ENCODE data around the gene AVPR1B. TPM values are rescaled to one million over a fixed set of nuclear protein-coding genes. Genes with fewer than 3 reads are reported as not detected.

AVPR1B gene
- total and polyA plus RNA-seq, 2 of the 13 experiments (the other 11 are each of a cell fraction or from before 2014, with no cell fraction given) = 0.05 TPM; not detected in 1

DNA sequence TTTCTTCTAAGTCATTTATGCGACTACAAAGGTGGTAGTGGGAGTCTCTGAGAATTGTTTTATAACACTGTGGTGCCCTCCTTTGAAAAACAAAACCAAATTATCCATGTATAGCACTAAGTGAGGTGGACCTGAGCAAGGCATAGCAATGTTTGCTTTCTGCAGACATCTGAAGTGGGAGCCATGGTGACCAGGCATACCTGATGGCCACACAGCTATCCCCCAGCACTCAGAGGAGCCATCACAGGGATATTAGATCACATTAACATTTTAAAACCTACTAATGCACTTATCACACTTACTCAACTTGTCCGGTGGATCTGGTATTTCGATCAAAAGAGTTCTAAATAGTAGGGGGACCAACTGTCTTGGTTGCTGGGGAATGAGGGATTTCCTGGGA, 24.8 kb upstream of the AVPR1B start:
- H3K79me2 ChIP-seq (ENCODE audit: insufficient read depth, low read length) = no peaks in the 10 kb centered on the region
- FAIRE-seq (no peak), ATAC-seq (no peak), DNase-seq (ENCODE audit: low spot score) (no peak)
- no peaks in the 10 kb centered on the region for H3K36me3 ChIP-seq (replicated peaks in 1 of 2; ENCODE audit: control insufficient read depth in 1 of 2, insufficient read depth in 2 of 2, low read length in 2 of 2)
- no TSS peak for BruUV-seq (replicated peaks)
- no peaks in the 10 kb centered on the region for H3K4me1 ChIP-seq (ENCODE audit: insufficient read depth, low read length)
- intact Hi-C loops (cut with micrococcal nuclease; ENCODE audit: unreplicated experiment) = no loop called here
- 27% methylated on average over 3 of the region's 3 CpGs for WGBS (ENCODE audit: low lambda C conversion rate)
- no peak overlapping the region for H2AFZ ChIP-seq (ENCODE audit: low read length)
- no peak overlapping the region for H3K4me2 ChIP-seq (ENCODE audit: low read depth, low read length)
- in situ Hi-C loops (cut with HindIII; ENCODE audit: extremely low pct_ligation_motif_present, low pct_unique_long_range_greater_than_20kb) = no loop called here
- H3K27me3 ChIP-seq (ENCODE audit: control insufficient read depth in 1 of 2, insufficient read depth in 2 of 2, low read length in 2 of 2) = peaks cover 0 to 20% of the 10 kb centered on the region in 2 experiments; a peak in 2 of 5 replicates
- no peak overlapping the region for H3K4me3 ChIP-seq (replicated peaks in 1 of 3; ENCODE audit: insufficient read depth in 1 of 3, low read depth in 2 of 3, low read length in 3 of 3)
- H3K9ac ChIP-seq (ENCODE audit: insufficient read depth, low read depth, low read length) = no peak overlapping the region
- POLR2A ChIA-PET = no interaction called here
- CTCF ChIA-PET (ENCODE audit: low intra/inter-chr PET ratio, low total read pairs) = no interaction called here
- H4K20me1 ChIP-seq (ENCODE audit: insufficient read depth, low read length) = no peaks in the 10 kb centered on the region
- no peaks in the 10 kb centered on the region for H3K9me3 ChIP-seq (ENCODE audit: low read length)
- H3K27ac ChIP-seq (ENCODE audit: extremely low read length, insufficient read depth, low read length) = no peak overlapping the region
- TF ChIP-seq, protein P1, sequence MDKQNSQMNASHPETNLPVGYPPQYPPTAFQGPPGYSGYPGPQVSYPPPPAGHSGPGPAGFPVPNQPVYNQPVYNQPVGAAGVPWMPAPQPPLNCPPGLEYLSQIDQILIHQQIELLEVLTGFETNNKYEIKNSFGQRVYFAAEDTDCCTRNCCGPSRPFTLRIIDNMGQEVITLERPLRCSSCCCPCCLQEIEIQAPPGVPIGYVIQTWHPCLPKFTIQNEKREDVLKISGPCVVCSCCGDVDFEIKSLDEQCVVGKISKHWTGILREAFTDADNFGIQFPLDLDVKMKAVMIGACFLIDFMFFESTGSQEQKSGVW (CRISPR knock-in tag; IDR thresholded peaks at IDR 0.05; ENCODE audit: borderline replicate concordance) = no peak
- TF ChIP-seq ZNF883 (CRISPR knock-in tag; IDR thresholded peaks at IDR 0.05; ENCODE audit: not compliant biosample characterization) (no peak), KMT2A (CRISPR knock-in tag; IDR thresholded peaks at IDR 0.05) (no peak), RFXANK (CRISPR knock-in tag; IDR thresholded peaks at IDR 0.05) (no peak), MZF1 (CRISPR knock-in tag; IDR thresholded peaks at IDR 0.05; ENCODE audit: borderline replicate concordance) (no peak), ZNF235 (CRISPR knock-in tag; IDR thresholded peaks at IDR 0.05; ENCODE audit: borderline replicate concordance) (no peak), EP300 (IDR thresholded peaks at IDR 0.05; ENCODE audit: low read depth in 2 of 2, low read length in 2 of 2) (no peak), EP300 (CRISPR knock-in tag; IDR thresholded peaks at IDR 0.05; ENCODE audit: borderline replicate concordance) (no peak), FOXA3 (CRISPR knock-in tag; IDR thresholded peaks at IDR 0.05) (no peak), ETV5 (CRISPR knock-in tag; IDR thresholded peaks at IDR 0.05; ENCODE audit: borderline replicate concordance) (no peak), RXRB (CRISPR knock-in tag; IDR thresholded peaks at IDR 0.05; ENCODE audit: borderline replicate concordance) (no peak), PRPF4 (IDR thresholded peaks at IDR 0.05; ENCODE audit: low read depth, low read length, poor library complexity, severe bottlenecking) (no peak), ZFP41 (CRISPR knock-in tag; IDR thresholded peaks at IDR 0.05; ENCODE audit: borderline replicate concordance) (no peak), CAMTA2 (CRISPR knock-in tag; IDR thresholded peaks at IDR 0.05; ENCODE audit: borderline replicate concordance) (no peak)
- TF ChIP-seq, protein P2, sequence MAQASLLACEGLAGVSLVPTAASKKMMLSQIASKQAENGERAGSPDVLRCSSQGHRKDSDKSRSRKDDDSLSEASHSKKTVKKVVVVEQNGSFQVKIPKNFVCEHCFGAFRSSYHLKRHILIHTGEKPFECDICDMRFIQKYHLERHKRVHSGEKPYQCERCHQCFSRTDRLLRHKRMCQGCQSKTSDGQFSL (CRISPR knock-in tag; IDR thresholded peaks at IDR 0.05) = no peak
- TF ChIP-seq, protein P3, sequence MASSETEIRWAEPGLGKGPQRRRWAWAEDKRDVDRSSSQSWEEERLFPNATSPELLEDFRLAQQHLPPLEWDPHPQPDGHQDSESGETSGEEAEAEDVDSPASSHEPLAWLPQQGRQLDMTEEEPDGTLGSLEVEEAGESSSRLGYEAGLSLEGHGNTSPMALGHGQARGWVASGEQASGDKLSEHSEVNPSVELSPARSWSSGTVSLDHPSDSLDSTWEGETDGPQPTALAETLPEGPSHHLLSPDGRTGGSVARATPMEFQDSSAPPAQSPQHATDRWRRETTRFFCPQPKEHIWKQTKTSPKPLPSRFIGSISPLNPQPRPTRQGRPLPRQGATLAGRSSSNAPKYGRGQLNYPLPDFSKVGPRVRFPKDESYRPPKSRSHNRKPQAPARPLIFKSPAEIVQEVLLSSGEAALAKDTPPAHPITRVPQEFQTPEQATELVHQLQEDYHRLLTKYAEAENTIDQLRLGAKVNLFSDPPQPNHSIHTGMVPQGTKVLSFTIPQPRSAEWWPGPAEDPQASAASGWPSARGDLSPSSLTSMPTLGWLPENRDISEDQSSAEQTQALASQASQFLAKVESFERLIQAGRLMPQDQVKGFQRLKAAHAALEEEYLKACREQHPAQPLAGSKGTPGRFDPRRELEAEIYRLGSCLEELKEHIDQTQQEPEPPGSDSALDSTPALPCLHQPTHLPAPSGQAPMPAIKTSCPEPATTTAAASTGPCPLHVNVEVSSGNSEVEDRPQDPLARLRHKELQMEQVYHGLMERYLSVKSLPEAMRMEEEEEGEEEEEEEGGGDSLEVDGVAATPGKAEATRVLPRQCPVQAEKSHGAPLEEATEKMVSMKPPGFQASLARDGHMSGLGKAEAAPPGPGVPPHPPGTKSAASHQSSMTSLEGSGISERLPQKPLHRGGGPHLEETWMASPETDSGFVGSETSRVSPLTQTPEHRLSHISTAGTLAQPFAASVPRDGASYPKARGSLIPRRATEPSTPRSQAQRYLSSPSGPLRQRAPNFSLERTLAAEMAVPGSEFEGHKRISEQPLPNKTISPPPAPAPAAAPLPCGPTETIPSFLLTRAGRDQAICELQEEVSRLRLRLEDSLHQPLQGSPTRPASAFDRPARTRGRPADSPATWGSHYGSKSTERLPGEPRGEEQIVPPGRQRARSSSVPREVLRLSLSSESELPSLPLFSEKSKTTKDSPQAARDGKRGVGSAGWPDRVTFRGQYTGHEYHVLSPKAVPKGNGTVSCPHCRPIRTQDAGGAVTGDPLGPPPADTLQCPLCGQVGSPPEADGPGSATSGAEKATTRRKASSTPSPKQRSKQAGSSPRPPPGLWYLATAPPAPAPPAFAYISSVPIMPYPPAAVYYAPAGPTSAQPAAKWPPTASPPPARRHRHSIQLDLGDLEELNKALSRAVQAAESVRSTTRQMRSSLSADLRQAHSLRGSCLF (CRISPR knock-in tag; IDR thresholded peaks at IDR 0.05; ENCODE audit: borderline replicate concordance) = no peak
- TF ChIP-seq, protein P4, sequence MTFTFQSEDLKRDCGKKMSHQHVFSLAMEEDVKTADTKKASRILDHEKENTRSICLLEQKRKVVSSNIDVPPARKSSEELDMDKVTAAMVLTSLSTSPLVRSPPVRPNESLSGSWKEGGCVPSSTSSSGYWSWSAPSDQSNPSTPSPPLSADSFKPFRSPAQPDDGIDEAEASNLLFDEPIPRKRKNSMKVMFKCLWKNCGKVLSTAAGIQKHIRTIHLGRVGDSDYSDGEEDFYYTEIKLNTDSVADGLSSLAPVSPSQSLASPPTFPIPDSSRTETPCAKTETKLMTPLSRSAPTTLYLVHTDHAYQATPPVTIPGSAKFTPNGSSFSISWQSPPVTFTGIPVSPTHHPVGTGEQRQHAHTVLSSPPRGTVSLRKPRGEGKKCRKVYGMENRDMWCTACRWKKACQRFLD (CRISPR knock-in tag; IDR thresholded peaks at IDR 0.05; ENCODE audit: borderline replicate concordance) = no peak
- TF ChIP-seq, protein P5, sequence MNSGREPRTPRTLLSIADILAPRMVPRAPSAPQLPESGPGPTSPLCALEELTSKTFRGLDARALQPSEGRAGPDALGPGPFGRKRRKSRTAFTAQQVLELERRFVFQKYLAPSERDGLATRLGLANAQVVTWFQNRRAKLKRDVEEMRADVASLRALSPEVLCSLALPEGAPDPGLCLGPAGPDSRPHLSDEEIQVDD (CRISPR knock-in tag; IDR thresholded peaks at IDR 0.05; ENCODE audit: borderline replicate concordance) = no peak
